ENCODE data around the gene S100A8. TPM values are rescaled to one million over a fixed set of nuclear protein-coding genes. Genes with fewer than 3 reads are reported as not detected.

S100A8 gene
- total RNA-seq, 1 experiment from 2014 or later = not detected

- no peaks in the 10 kb centered on the region for H3K36me3 Mint-ChIP-seq (ENCODE audit: insufficient read depth, unreplicated experiment)
- Histone ChIP-seq H3K4me1 (no peaks in the 10 kb centered on the region), H3K9me3 (no peaks in the 10 kb centered on the region), H3K36me3 (ENCODE audit: control insufficient read depth, insufficient read depth, low read length) (no peaks in the 10 kb centered on the region), H3K4me3 (ENCODE audit: low read depth, low read length) (no peak overlapping the region), H3K27me3 (replicated peaks; ENCODE audit: control insufficient read depth, insufficient read depth, low read length) (no peaks in the 10 kb centered on the region)
- H3K4me3 Mint-ChIP-seq (ENCODE audit: unreplicated experiment) = no peak overlapping the region
- ChIA-PET CTCF (interaction anchor here (1.4 to 1.9 kb wide), 2 partner anchors 138 to 139 kb away, joined by 6 to 8 read pairs; no protein-coding TSS in a partner anchor), POLR2A (no interaction called here)
- no peak for TF ChIP-seq CTCF (IDR thresholded peaks at IDR 0.05; ENCODE audit: insufficient read depth in 1 of 2, low read depth in 1 of 2, low read length in 1 of 2, severe bottlenecking in 1 of 2, unreplicated experiment in 1 of 2)
- no peaks in the 10 kb centered on the region for H3K4me1 Mint-ChIP-seq (ENCODE audit: low read depth, unreplicated experiment)
- no TSS peak for BruUV-seq (replicated peaks)
- DNase-seq = no peak
- H3K9me3 Mint-ChIP-seq (ENCODE audit: unreplicated experiment) = no peaks in the 10 kb centered on the region
- intact Hi-C loops (cut with micrococcal nuclease; ENCODE audit: unreplicated experiment) = loop anchor here (1.0 to 10.0 kb wide), 2 partner anchors 14 to 208 kb away; partner anchors contain the start of gene S100A2
- peaks cover 10% of the 10 kb centered on the region for H3K27me3 Mint-ChIP-seq (ENCODE audit: insufficient read depth, unreplicated experiment)
- H3K27ac Mint-ChIP-seq (ENCODE audit: unreplicated experiment) = no peak overlapping the region
These were observed 34.3 kb downstream of the S100A8 start for GRCh38 chr1:153356392-153357075.

- H3K36me3 ChIP-seq (ENCODE audit: control insufficient read depth, insufficient read depth, low read length) = no peaks in the 10 kb centered on the region
- POLR2A ChIA-PET = no interaction called here
- no peak overlapping the region for H3K4me3 ChIP-seq (ENCODE audit: low read depth, low read length)
- peak; percentile 56 to 71 for TF ChIP-seq CTCF (IDR thresholded peaks at IDR 0.05; ENCODE audit: insufficient read depth in 1 of 2, low read depth in 1 of 2, low read length in 1 of 2, severe bottlenecking in 1 of 2, unreplicated experiment in 1 of 2)
- Mint-ChIP-seq H3K27ac (ENCODE audit: unreplicated experiment) (no peak overlapping the region), H3K4me3 (ENCODE audit: unreplicated experiment) (no peak overlapping the region), H3K27me3 (ENCODE audit: insufficient read depth, unreplicated experiment) (peaks cover 10% of the 10 kb centered on the region), H3K9me3 (ENCODE audit: unreplicated experiment) (no peaks in the 10 kb centered on the region), H3K4me1 (ENCODE audit: low read depth, unreplicated experiment) (no peaks in the 10 kb centered on the region), H3K36me3 (ENCODE audit: insufficient read depth, unreplicated experiment) (no peaks in the 10 kb centered on the region)
- H3K4me1 ChIP-seq = no peaks in the 10 kb centered on the region
- H3K27me3 ChIP-seq (replicated peaks; ENCODE audit: control insufficient read depth, insufficient read depth, low read length) = no peaks in the 10 kb centered on the region
- H3K9me3 ChIP-seq = no peaks in the 10 kb centered on the region
- intact Hi-C loops (cut with micrococcal nuclease; ENCODE audit: unreplicated experiment) = loop anchor here (10.0 kb wide), 1 partner anchor 209 kb away; the partner anchor contains the start of gene S100A2
- CTCF ChIA-PET = interaction anchor here (0.9 to 1.4 kb wide), 2 partner anchors 20 to 139 kb away, joined by 3 to 6 read pairs; partner anchors contain the start of gene S100A12
- no TSS peak for BruUV-seq (replicated peaks)
- DNase-seq = peak; percentile 66 to 70
These were observed 35.3 kb downstream of the S100A8 start for GRCh38 chr1:153355445-153356071.

- H3K9me3 ChIP-seq = no peaks in the 10 kb centered on the region
- peak in 1 of 2 experiments; percentile 0 for TF ChIP-seq CTCF (IDR thresholded peaks at IDR 0.05; ENCODE audit: insufficient read depth in 1 of 2, low read depth in 1 of 2, low read length in 1 of 2, severe bottlenecking in 1 of 2, unreplicated experiment in 1 of 2)
- intact Hi-C loops (cut with micrococcal nuclease; ENCODE audit: unreplicated experiment) = loop anchor here (5.0 to 10.0 kb wide), 2 partner anchors 210 to 393 kb away; partner anchors contain the start of gene S100A2
- H3K4me1 Mint-ChIP-seq (ENCODE audit: low read depth, unreplicated experiment) = no peaks in the 10 kb centered on the region
- CTCF ChIA-PET = interaction anchor here (0.5 to 2.8 kb wide), 5 partner anchors 21 to 1853 kb away, joined by 3 to 42 read pairs (median 4); partner anchors contain the start of gene S100A12
- H3K27me3 ChIP-seq (replicated peaks; ENCODE audit: control insufficient read depth, insufficient read depth, low read length) = no peaks in the 10 kb centered on the region
- POLR2A ChIA-PET = no interaction called here
- BruUV-seq (replicated peaks) = no TSS peak
- H3K4me1 ChIP-seq = no peaks in the 10 kb centered on the region
- H3K4me3 ChIP-seq (ENCODE audit: low read depth, low read length) = no peak overlapping the region
- H3K9me3 Mint-ChIP-seq (ENCODE audit: unreplicated experiment) = no peaks in the 10 kb centered on the region
- H3K27me3 Mint-ChIP-seq (ENCODE audit: insufficient read depth, unreplicated experiment) = peaks cover 12% of the 10 kb centered on the region
- DNase-seq = no peak
- H3K36me3 Mint-ChIP-seq (ENCODE audit: insufficient read depth, unreplicated experiment) = no peaks in the 10 kb centered on the region
- no peak overlapping the region for H3K27ac Mint-ChIP-seq (ENCODE audit: unreplicated experiment)
- H3K4me3 Mint-ChIP-seq (ENCODE audit: unreplicated experiment) = no peak overlapping the region
- H3K36me3 ChIP-seq (ENCODE audit: control insufficient read depth, insufficient read depth, low read length) = no peaks in the 10 kb centered on the region
These were observed 36.2 kb downstream of the S100A8 start for GRCh38 chr1:153354515-153355193.

Measured in Caco-2 (cell line).